Body of pancreas (tissue), 4 donors: ENCODE results near the gene TASP1. TPM values are rescaled to one million over a fixed set of nuclear protein-coding genes. Genes with fewer than 3 reads are reported as not detected.
A peak's percentile ranks its signal among the peaks of the same experiment; 100 is the strongest.

ENCODE experiments used
- ATAC-seq: fragments of 150-250 bp; one replicate; pipeline ENCODE4 v1.9.1; 2016
- DNase-seq, 4 donors: peaks; one replicate each; pipeline ENCODE4 v3.0.0-alpha.2; 2019
- H3K27ac ChIP-seq, 4 donors: fragments of 200-600 bp; sonication (generic); 1 replicate in 3 of 4; 2 replicates in 1 of 4; pipeline versions ENCODE4 v1.5.1 to v1.6.1; 2016 to 2019; ENCODE audit warnings: mild to moderate bottlenecking in 1 of 4, mixed read lengths in 1 of 4, moderate library complexity in 1 of 4
- H3K27me3 ChIP-seq, 2 donors: fragments of 200-600 bp; sonication (generic); one replicate each; pipeline ENCODE4 v1.6.0; 2016; ENCODE audit warnings: mild to moderate bottlenecking in 1 of 2
- H3K36me3 ChIP-seq, 2 donors: fragments of 200-600 bp; sonication (generic); replicated peaks in 1 of 2; 2 replicates each; pipeline ENCODE4 v1.5.1; 2016; ENCODE audit warnings: low read depth in 2 of 2; ENCODE audit not compliant: insufficient read depth in 1 of 2
- H3K4me1 ChIP-seq: fragments of 200-600 bp; sonication (generic); one replicate; pipeline ENCODE4 v1.6.0; 2016
- H3K4me3 ChIP-seq, 2 donors: fragments of 200-600 bp; sonication (generic); 1 replicate in 1 of 2; 2 replicates in 1 of 2; pipeline ENCODE4 v1.5.1; 2016 to 2019
- H3K9me3 ChIP-seq, 3 donors: fragments of 200-600 bp; sonication (generic); 1 replicate in 2 of 3; 2 replicates in 1 of 3; pipeline ENCODE4 v1.5.1; 2016
- POLR2A ChIP-seq, 3 donors: fragments of 450-650 bp; IDR thresholded peaks; one replicate each; pipeline ENCODE4 v1.6.1; 2016; ENCODE audit warnings: antibody characterized with exemption in 3 of 3, mild to moderate bottlenecking in 2 of 3
- WGBS, 2 donors: methylation state at CpG; one replicate each; pipeline ENCODE4 v1.1.5; 2017; 5-methylcytosine and 5-hydroxymethylcytosine counted together
- intact Hi-C: fragments of 100-400 bp; cut with DNase I; formaldehyde crosslinking; loops from one replicate; pipeline ENCODE4 v1.15.1; 2023
- total RNA-seq, 2 donors: library from RNA; depleted of rRNA; stranded (reverse); fragments of >200 nt; gene quantifications; one replicate each; pipeline ENCODE4 v1.1.0, GENCODE V29; 2016
- TF ChIP-seq, protein P1 (sequence below), 7 experiments: fragments of 450-650 bp in 4 of 7; fragments of 200-600 bp in 3 of 7; sonication (generic) in 3 of 7; IDR thresholded peaks; one replicate each; pipeline ENCODE4 v1.5.1; 2016 to 2019; ENCODE audit warnings: antibody characterized with exemption in 7 of 7

The TASP1 gene
- total RNA-seq, 2 donors from 2014 or later, result 8.0 to 11.5 TPM

DNA sequence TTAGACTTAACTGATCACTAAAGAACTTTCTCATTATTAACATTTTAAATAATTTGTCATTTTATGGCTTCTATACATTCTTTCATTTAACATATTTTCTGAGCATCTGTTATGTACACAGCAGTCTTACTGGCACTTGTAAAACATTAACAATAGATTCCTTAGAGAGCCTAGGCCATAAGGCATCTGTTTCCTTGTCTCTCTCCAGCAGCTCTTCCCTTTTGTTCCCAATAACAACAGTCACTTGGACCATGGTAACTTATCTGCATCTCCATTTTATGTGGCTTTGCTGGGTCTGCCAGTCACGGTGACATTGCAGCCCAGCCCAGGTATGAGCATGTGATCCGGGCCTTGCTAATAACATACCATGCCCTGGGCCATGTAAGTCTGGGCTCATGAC is 11.7 kb upstream of the TASP1 start:
- DNase-seq (no peak), ATAC-seq (no peak)
- Histone ChIP-seq H3K9me3 (no peaks in the 10 kb centered on the region), H3K36me3 (no peaks in the 10 kb centered on the region), H3K4me3 (no peak overlapping the region), H3K27ac (no peak overlapping the region), H3K27me3 (no peaks in the 10 kb centered on the region), H3K4me1 (no peaks in the 10 kb centered on the region)
- intact Hi-C loops, result no loop called here
- 67 to 70% methylated on average over 2 of the region's 2 CpGs for WGBS, 2 donors
- no peak for TF ChIP-seq POLR2A (IDR thresholded peaks at IDR 0.05)
- TF ChIP-seq, protein P1, sequence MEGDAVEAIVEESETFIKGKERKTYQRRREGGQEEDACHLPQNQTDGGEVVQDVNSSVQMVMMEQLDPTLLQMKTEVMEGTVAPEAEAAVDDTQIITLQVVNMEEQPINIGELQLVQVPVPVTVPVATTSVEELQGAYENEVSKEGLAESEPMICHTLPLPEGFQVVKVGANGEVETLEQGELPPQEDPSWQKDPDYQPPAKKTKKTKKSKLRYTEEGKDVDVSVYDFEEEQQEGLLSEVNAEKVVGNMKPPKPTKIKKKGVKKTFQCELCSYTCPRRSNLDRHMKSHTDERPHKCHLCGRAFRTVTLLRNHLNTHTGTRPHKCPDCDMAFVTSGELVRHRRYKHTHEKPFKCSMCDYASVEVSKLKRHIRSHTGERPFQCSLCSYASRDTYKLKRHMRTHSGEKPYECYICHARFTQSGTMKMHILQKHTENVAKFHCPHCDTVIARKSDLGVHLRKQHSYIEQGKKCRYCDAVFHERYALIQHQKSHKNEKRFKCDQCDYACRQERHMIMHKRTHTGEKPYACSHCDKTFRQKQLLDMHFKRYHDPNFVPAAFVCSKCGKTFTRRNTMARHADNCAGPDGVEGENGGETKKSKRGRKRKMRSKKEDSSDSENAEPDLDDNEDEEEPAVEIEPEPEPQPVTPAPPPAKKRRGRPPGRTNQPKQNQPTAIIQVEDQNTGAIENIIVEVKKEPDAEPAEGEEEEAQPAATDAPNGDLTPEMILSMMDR (IDR thresholded peaks at IDR 0.05), result no peak

DNA sequence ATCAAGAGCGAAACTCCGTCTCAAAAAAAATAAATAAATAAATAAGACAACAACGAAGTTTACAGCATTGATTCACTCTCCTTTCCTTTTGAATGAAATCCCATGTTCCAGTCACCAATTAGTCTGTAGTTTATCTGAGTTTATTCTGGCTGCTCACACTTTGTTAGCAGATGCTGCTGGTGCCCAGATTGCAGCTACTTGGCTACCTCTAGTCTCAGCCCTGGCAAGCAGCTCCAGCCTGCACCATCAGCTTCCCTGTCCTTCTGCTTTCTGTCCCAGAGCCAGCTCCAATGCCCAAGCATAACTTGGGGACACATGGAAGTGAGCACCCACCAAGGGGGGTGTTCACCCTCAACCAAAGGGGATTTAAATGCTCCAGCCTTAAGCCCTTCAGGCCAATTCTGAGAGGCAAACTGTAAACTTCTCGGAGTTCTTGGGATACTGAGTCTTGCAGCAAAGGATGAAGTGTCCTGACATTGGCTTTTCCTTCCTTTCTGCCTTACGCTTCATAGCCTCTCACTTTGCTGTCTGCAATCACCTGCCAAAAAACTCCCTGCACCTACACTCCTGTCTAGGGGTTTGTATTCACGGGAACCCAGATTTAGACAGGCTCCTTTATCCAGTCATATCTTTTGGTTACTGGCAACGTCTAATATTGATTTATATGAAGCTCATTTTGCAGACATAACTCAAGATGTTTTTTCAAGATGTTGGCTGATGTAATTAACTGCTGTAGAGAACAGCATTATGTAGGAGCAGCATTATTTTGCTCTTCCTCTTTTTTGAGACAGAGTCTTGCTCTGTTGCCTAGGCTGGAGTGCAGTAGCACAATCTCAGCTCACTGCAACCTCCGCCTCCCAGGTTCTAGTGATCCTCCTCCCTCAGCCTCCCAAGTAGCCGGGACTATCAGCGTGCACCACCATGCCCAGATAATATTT is 9.8 kb upstream of the TASP1 start:
- H3K9me3 ChIP-seq, result no peaks in the 10 kb centered on the region
- 66% methylated on average over 10 of the region's 10 CpGs for WGBS, 2 donors
- ATAC-seq (no peak), DNase-seq (no peak)
- no peaks in the 10 kb centered on the region for H3K36me3 ChIP-seq
- H3K27me3 ChIP-seq, result no peaks in the 10 kb centered on the region
- H3K4me3 ChIP-seq, result no peak overlapping the region
- H3K4me1 ChIP-seq, result no peaks in the 10 kb centered on the region
- no peak overlapping the region for H3K27ac ChIP-seq
- TF ChIP-seq, protein P1 (IDR thresholded peaks at IDR 0.05), result no peak
- no peak for TF ChIP-seq POLR2A (IDR thresholded peaks at IDR 0.05)
- intact Hi-C loops, result no loop called here

DNA sequence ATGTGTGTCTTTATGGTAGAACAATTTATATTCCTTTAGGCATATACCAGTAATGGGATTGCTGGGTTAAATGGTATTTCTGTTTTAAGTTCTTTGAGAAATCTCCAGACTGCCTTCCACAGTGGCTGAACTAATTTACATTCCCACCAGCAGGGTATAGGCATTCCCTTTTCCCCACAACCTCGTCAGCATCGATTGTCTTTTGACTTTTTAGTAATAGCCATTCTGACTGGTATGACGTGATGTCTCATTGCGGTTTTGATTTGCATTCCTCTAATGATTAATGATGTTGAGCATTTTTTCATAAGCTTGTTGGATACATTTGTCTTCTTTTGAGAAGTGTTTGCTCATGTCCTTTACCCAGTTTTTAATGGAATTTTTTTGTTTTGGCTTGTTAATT is 5.3 kb upstream of the TASP1 start:
- WGBS, 2 donors, result 22 to 31% methylated on average over 4 of the region's 4 CpGs
- Histone ChIP-seq H3K27ac (no peak overlapping the region), H3K27me3 (no peaks in the 10 kb centered on the region), H3K36me3 (no peaks in the 10 kb centered on the region), H3K4me3 (no peak overlapping the region), H3K4me1 (no peaks in the 10 kb centered on the region), H3K9me3 (no peaks in the 10 kb centered on the region)
- ATAC-seq (no peak), DNase-seq (no peak)
- intact Hi-C loops, result no loop called here
- TF ChIP-seq, protein P1 (IDR thresholded peaks at IDR 0.05), result peak in 2 of 7 experiments; percentile 2 to 12
- TF ChIP-seq POLR2A (IDR thresholded peaks at IDR 0.05), result no peak

DNA sequence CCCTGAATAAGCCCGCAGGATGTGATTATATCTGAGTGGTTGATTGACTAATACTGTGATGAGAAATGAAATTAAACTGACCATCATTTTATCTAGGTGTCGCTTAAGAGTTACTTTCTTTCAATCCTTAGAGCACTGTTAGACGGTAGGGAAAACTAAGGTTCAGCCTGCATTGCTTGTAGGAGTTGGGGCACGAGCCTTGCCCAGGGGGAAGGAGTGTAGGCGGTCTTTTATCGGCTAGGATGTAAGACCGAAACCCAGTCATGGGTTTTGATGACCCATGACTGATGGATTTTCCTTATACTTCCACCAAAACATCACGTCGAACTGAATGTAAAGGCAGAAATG is 392 bp upstream of the TASP1 start:
- 4% methylated on average over 9 of the region's 9 CpGs for WGBS, 2 donors
- TF ChIP-seq POLR2A (IDR thresholded peaks at IDR 0.05), result no peak
- TF ChIP-seq, protein P1 (IDR thresholded peaks at IDR 0.05), result no peak
- H3K27ac ChIP-seq, result peak overlapping the region in 3 of 4 donors; percentile 56 to 89 (median 86)
- no peaks in the 10 kb centered on the region for H3K9me3 ChIP-seq
- no peaks in the 10 kb centered on the region for H3K27me3 ChIP-seq
- no peaks in the 10 kb centered on the region for H3K36me3 ChIP-seq
- H3K4me1 ChIP-seq, result peaks cover 14% of the 10 kb centered on the region
- peak overlapping the region in 1 of 2 donors; percentile 74 for H3K4me3 ChIP-seq
- ATAC-seq, result peak; percentile 30
- intact Hi-C loops, result no loop called here
- DNase-seq, result peak in 1 of 4 donors; percentile 16

DNA sequence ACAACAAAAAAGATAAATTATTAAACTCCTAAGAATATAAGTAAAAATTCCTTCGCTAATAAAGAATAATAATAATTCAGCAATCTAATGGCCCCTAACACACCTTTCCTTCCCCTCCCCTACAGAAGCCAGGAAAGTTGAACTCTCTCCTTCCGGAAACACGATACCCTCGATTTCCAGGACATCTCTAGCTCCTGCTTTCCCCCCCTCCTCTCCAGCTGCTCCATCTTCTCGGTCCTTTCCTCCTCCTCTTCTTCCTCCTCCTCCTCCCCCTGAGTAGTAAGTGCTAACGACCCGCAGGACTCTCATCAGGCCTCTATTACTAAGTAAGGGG is 603 bp downstream of the TASP1 start:
- peaks cover 14% of the 10 kb centered on the region for H3K4me1 ChIP-seq
- peak overlapping the region; percentile 56 to 89 (median 82) for H3K27ac ChIP-seq
- peak overlapping the region; percentile 74 to 97 for H3K4me3 ChIP-seq
- no peak for ATAC-seq
- intact Hi-C loops, result no loop called here
- 0 to 1% methylated on average over 7 of the region's 7 CpGs for WGBS, 2 donors
- H3K27me3 ChIP-seq, result no peaks in the 10 kb centered on the region
- no peak for TF ChIP-seq POLR2A (IDR thresholded peaks at IDR 0.05)
- TF ChIP-seq, protein P1 (IDR thresholded peaks at IDR 0.05), result no peak
- no peaks in the 10 kb centered on the region for H3K36me3 ChIP-seq
- DNase-seq, result no peak
- H3K9me3 ChIP-seq, result no peaks in the 10 kb centered on the region
